ENCODE measurements around the gene TUBB3. TPM values are rescaled to one million over a fixed set of nuclear protein-coding genes. Genes with fewer than 3 reads are reported as not detected.
"Not testable (repeated sequence)": the region's sequence is repeated elsewhere in the genome, so short reads cannot be mapped to it uniquely, and the experiment has no call there.

TUBB3 gene
- total RNA-seq: 201 and 211 TPM in 2 replicates
- long read RNA-seq, transcript TUBB3-201 (4 exons, 1,769 nt): major isoform, 318 of 331 reads
- long read RNA-seq, partial matches to known transcripts: 7 of 331 reads
- long read RNA-seq, other reads (novel, unspliced or antisense): 4 of 331 reads

DNA sequence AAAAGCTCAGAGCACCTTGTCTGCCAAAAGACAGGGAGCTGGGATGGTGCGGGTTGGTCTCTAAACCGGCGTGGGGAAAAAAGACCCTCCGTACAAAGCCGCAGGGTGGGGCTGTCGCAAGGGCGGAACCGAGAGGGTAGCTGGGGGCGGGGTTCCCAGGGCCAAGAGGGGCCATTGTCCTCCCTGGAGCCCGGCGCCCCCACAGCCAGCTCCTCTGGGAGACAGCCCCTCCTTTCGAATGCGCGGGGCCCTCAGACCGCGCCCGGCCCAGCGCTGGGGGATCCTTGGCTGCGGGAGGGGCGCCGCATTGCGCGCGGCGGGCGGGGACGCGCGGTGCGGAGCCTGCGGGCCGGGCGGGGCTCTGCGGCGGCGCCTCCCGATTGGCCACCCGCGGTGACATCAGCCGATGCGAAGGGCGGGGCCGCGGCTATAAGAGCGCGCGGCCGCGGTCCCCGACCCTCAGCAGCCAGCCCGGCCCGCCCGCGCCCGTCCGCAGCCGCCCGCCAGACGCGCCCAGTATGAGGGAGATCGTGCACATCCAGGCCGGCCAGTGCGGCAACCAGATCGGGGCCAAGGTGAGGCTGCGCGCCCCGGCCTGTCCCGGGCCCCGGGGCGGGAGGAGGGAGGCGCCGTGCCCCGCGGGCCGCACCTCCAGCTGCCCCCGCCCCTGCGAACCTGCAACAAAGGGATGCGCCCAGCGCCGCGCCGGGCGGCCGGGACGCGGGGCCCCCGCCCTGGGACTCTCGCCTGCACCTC, at the start of gene TUBB3:
Gene TUBB3 (plus strand): TSS at position 459 of the 756 bp plus-strand sequence. CDS start 60 bp downstream, at position 519.
- DNase-seq (ENCODE audit: low spot score, unreplicated experiment): peak; percentile 66
- Mint-ChIP-seq H3K36me3 (ENCODE audit: insufficient read depth) (no peaks in the 10 kb centered on the region), H3K4me3 (ENCODE audit: low read depth) (peak within 1 kb of the TSS; percentile 88), H3K9me3 (ENCODE audit: low read depth) (no peaks in the 10 kb centered on the region), H3K27ac (peak within 1 kb of the TSS; percentile 98), H3K4me1 (ENCODE audit: low read depth) (peaks cover 8% of the 10 kb centered on the region), H3K27me3 (peaks cover 16% of the 10 kb centered on the region)
- TF ChIP-seq, protein P1, sequence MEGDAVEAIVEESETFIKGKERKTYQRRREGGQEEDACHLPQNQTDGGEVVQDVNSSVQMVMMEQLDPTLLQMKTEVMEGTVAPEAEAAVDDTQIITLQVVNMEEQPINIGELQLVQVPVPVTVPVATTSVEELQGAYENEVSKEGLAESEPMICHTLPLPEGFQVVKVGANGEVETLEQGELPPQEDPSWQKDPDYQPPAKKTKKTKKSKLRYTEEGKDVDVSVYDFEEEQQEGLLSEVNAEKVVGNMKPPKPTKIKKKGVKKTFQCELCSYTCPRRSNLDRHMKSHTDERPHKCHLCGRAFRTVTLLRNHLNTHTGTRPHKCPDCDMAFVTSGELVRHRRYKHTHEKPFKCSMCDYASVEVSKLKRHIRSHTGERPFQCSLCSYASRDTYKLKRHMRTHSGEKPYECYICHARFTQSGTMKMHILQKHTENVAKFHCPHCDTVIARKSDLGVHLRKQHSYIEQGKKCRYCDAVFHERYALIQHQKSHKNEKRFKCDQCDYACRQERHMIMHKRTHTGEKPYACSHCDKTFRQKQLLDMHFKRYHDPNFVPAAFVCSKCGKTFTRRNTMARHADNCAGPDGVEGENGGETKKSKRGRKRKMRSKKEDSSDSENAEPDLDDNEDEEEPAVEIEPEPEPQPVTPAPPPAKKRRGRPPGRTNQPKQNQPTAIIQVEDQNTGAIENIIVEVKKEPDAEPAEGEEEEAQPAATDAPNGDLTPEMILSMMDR (IDR thresholded peaks at IDR 0.05; ENCODE audit: unreplicated experiment): no peak

DNA sequence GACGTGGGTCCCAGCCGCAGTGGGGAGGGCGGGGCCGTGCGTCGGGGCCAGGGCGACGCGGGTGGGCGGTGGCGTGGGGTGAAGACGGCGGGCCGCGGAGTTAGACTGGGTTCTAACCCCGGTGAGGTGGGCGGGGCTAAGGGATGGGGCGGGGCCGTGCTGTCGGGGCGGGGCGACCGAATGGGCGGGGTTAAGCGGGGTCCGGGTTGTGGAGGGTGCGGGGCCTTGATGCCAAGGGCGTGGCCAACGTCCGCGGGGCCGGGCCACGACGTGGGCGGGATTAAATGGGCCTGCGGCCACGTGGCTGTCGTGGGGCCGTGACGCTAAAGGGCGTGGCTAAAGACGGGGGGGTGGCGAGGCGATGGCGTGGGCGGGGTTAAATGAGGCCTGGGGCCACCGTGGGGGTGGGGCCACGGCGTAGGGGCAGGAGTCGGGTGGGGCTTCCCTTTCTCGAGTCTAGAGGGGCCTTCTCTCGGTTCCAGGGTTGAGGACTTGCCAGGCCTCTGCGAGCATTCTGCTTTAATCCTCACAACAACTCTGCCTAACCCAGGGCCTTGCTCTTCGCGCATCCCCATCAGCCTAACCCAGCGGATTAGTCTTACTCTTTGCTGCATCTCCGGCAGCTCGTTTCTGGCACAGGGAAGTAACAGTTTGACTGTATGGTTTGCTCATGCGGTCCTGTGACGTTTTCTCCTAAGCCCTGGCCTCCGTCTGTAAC, 49.0 kb upstream of the TUBB3 start:
- H3K4me3 Mint-ChIP-seq (ENCODE audit: low read depth): peak overlapping the region; percentile 86
- H3K36me3 Mint-ChIP-seq (ENCODE audit: insufficient read depth): peaks cover 7% of the 10 kb centered on the region
- peak; percentile 91 for DNase-seq (ENCODE audit: low spot score, unreplicated experiment)
- H3K27ac Mint-ChIP-seq: peak overlapping the region; percentile 97
- H3K9me3 Mint-ChIP-seq (ENCODE audit: low read depth): no peaks in the 10 kb centered on the region
- no peaks in the 10 kb centered on the region for H3K27me3 Mint-ChIP-seq
- no peaks in the 10 kb centered on the region for H3K4me1 Mint-ChIP-seq (ENCODE audit: low read depth)
- TF ChIP-seq, protein P1 (IDR thresholded peaks at IDR 0.05; ENCODE audit: unreplicated experiment): no peak

DNA sequence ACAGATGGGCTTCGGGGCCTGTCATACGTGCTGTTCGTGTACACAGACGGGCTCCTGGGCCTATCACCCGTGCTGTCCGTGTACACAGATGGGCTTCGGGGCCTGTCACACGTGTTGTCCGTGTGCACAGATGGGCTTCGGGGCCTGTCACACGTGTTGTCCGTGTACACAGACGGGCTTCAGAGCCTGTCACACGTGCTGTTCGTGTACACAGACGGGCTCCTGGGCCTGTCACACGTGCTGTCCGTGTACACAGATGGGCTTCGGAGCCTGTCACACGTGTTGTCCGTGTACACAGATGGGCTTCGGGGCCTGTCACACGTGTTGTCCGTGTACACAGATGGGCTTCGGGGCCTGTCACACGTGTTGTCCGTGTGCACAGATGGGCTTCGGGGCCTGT, 44.0 kb upstream of the TUBB3 start:
- H3K36me3 Mint-ChIP-seq (ENCODE audit: insufficient read depth): peaks cover 17% of the 10 kb centered on the region
- H3K9me3 Mint-ChIP-seq (ENCODE audit: low read depth); DNase-seq (ENCODE audit: low spot score, unreplicated experiment); H3K4me1 Mint-ChIP-seq (ENCODE audit: low read depth); H3K27me3 Mint-ChIP-seq; H3K4me3 Mint-ChIP-seq (ENCODE audit: low read depth); H3K27ac Mint-ChIP-seq: not testable (repeated sequence)

DNA sequence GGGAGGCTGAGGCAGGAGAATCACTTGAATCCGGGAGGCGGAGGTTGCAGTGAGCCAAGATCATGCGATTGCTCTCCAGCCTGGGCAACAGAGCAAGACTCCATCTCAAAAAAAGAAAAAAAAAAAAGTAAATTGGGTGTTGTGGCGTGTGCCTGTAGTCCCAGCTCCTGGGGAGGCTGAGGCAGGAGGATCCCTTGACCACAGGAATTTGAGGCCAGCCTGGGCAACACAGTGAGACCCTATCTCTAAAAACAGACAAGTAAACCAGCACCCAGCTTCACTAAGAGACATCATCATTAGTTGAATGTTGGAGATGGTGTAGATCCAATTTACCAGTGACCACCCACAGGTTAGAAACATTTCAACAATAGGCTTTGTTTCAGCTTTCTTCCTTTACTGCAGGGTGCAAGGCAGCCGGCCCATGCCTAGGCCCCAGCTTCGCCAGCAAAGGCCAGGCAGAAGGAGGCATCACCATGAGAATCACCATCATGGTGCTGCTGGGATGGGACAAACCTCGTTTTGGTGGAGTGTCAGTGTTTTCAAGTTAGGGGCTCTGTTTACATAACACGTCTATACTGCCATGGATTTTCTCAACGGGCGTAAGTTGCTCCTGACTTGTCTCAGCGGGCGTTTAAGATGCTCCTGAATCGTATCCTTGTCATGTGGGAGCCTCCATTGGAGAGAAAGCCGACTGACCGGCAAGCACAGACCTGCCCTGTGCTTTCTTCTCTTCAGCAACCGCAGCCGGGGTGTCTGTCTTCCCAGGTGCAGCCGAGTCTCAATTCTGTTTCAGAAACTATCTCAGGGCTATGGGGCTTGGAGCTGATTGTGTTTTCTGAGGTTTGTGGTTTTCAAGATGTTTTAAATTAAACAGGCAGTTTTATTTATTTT, 42.4 kb upstream of the TUBB3 start:
- Mint-ChIP-seq H3K27ac (peak overlapping the region; percentile 59), H3K27me3 (no peaks in the 10 kb centered on the region), H3K4me1 (ENCODE audit: low read depth) (no peaks in the 10 kb centered on the region), H3K36me3 (ENCODE audit: insufficient read depth) (peaks cover 21% of the 10 kb centered on the region), H3K9me3 (ENCODE audit: low read depth) (no peaks in the 10 kb centered on the region), H3K4me3 (ENCODE audit: low read depth) (no peak overlapping the region)
- no peak for DNase-seq (ENCODE audit: low spot score, unreplicated experiment)
- TF ChIP-seq, protein P1 (IDR thresholded peaks at IDR 0.05; ENCODE audit: unreplicated experiment): no peak

DNA sequence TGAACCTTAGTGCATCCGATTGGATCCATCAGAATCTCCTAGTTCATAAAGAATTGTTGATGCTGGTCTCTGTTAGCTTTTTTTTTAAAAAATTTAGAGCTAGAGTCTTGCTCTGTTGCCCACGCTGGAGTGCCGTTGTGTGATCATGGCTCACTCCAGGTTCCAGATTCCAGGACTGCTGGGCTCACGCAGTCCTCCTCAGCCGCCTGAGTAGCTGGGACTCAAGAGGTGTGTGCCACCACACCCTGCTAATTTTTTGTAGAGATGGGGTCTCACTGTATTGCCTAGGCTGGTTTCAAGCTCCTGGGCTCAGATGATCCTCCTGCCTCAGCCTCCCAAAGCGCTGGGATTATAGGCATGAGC, 41.8 kb upstream of the TUBB3 start:
- no peaks in the 10 kb centered on the region for H3K4me1 Mint-ChIP-seq (ENCODE audit: low read depth)
- TF ChIP-seq, protein P1 (IDR thresholded peaks at IDR 0.05; ENCODE audit: unreplicated experiment): no peak
- H3K27me3 Mint-ChIP-seq: no peaks in the 10 kb centered on the region
- H3K36me3 Mint-ChIP-seq (ENCODE audit: insufficient read depth): peaks cover 21% of the 10 kb centered on the region
- H3K27ac Mint-ChIP-seq: no peak overlapping the region
- no peak overlapping the region for H3K4me3 Mint-ChIP-seq (ENCODE audit: low read depth)
- no peak for DNase-seq (ENCODE audit: low spot score, unreplicated experiment)
- H3K9me3 Mint-ChIP-seq (ENCODE audit: low read depth): no peaks in the 10 kb centered on the region
